KMS-11 (cell line): ENCODE data around the gene ZFAND3.
"Not testable (repeated sequence)": the region's sequence is repeated elsewhere in the genome, so short reads cannot be mapped to it uniquely, and the experiment has no call there.

Experiments used
- H2AFZ ChIP-seq: fragments of 200-600 bp; sonication (generic); 2 replicates; pipeline ENCODE4 v1.6.1; 2016; ENCODE audit warnings: antibody characterized with exemption, mixed run types, low read depth
- H3K27ac ChIP-seq: fragments of 200-600 bp; sonication (generic); 2 replicates; pipeline ENCODE4 v1.6.1; 2016; ENCODE audit warnings: mild to moderate bottlenecking, mixed run types
- H3K27me3 ChIP-seq: fragments of 200-600 bp; sonication (generic); 2 replicates; pipeline ENCODE4 v1.6.1; 2017; ENCODE audit warnings: mild to moderate bottlenecking, low read depth, mixed run types, moderate library complexity; ENCODE audit not compliant: insufficient read depth
- H3K36me3 ChIP-seq: fragments of 200-600 bp; sonication (generic); 2 replicates; pipeline ENCODE4 v1.6.1; 2017; ENCODE audit warnings: mild to moderate bottlenecking, mixed run types; ENCODE audit not compliant: insufficient read depth
- H3K4me1 ChIP-seq: fragments of 200-600 bp; sonication (generic); 2 replicates; pipeline ENCODE4 v1.6.1; 2016; ENCODE audit warnings: mild to moderate bottlenecking, low read depth, mixed run types; ENCODE audit not compliant: poor library complexity, severe bottlenecking
- H3K4me2 ChIP-seq: fragments of 200-600 bp; sonication (generic); 2 replicates; pipeline ENCODE4 v1.7.0; 2016; ENCODE audit warnings: mild to moderate bottlenecking, mixed run types
- H3K4me3 ChIP-seq: fragments of 200-600 bp; sonication (generic); IDR thresholded peaks from 2 replicates; pipeline ENCODE4 v1.6.1; 2017; ENCODE audit warnings: low read depth, low read length, mixed read lengths; ENCODE audit not compliant: insufficient read depth
- H3K79me2 ChIP-seq: fragments of 200-600 bp; sonication (generic); 2 replicates; pipeline ENCODE4 v1.6.1; 2016; ENCODE audit warnings: low read depth, mixed run types; ENCODE audit not compliant: insufficient read depth
- H3K9ac ChIP-seq: fragments of 200-600 bp; sonication (generic); 2 replicates; pipeline ENCODE4 v1.6.1; 2016; ENCODE audit warnings: mild to moderate bottlenecking, mixed run types
- H4K20me1 ChIP-seq: fragments of 200-600 bp; sonication (generic); 2 replicates; pipeline ENCODE4 v1.6.1; 2016; ENCODE audit warnings: mild to moderate bottlenecking, mixed run types; ENCODE audit not compliant: insufficient read depth
- CTCF ChIP-seq: fragments of 200-600 bp; sonication (generic); conservative IDR thresholded peaks from 2 replicates; pipeline ENCODE4 v1.6.1; 2017; ENCODE audit warnings: low read depth, mild to moderate bottlenecking, antibody characterized with exemption, low read length, moderate library complexity, mixed read lengths

The ZFAND3 gene

DNA sequence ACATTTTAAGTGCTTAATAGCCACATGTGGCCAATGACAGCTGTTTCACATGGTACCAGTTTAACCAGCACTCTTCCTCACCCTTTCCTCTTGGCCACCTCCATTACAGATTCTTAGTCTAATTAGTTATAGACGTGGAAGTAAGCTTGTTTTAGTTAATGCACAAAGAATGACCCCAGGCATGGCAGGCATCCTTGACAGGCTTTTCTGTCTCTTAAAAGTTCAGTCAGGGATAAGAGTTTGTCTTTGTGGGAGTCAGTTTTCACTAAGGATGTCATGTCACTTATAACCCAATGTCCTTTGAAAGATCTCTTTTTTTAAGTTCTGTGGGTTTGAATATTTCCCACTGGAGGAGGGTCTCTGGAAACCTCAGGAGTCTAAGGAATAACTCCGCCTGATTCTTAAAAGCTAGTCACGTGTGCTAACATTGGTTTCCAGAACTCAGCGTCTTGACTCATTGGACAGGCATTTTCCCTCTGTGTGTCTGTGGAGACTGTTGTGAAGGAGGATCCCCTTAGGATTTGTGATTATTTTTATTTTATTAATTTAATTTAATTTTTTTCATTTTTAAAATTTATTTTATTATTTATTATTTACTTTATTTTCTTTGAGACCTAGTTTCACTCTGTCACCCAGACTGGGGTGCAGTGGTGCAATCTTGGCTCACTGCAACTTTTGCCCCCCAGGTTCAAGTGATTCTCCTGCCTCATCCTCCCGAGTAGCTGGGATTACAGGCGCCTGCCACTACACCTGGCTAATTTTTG, 171.4 kb downstream of the ZFAND3 start:
- Histone ChIP-seq H3K36me3 (no peaks in the 10 kb centered on the region), H3K4me3 (no peak overlapping the region), H3K9ac (no peak overlapping the region), H4K20me1 (no peaks in the 10 kb centered on the region), H3K4me1 (peaks cover 44% of the 10 kb centered on the region), H2AFZ (no peak overlapping the region), H3K27me3 (no peaks in the 10 kb centered on the region), H3K4me2 (peak overlapping the region; percentile 36), H3K79me2 (no peaks in the 10 kb centered on the region; the same call in 1 of the 2 replicates), H3K27ac (no peak overlapping the region; the same call in 1 of the 2 replicates)
- TF ChIP-seq CTCF: no peak

DNA sequence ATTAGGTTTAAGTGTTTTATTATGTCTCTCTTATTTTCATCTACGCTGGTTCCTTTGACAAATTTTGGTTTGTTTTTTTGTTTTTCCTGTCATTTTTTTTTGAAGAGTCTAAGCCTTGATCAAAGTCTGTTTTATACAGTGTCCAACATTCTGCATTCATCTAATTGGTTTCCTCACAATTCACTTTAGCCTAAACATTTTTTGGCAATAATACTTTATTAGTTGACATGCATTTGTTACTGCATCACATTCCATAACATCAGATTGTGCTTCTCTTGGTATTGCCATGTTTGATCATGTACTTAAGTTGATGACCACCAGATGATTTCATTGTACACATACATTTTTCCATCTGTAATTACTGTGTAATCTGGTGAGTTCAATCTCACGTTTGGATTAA, 173.2 kb downstream of the ZFAND3 start:
- H2AFZ ChIP-seq: no peak overlapping the region
- H3K4me3 ChIP-seq: no peak overlapping the region
- H3K36me3 ChIP-seq: no peaks in the 10 kb centered on the region
- H4K20me1 ChIP-seq: no peaks in the 10 kb centered on the region
- TF ChIP-seq CTCF: no peak
- H3K27ac ChIP-seq: no peak overlapping the region
- no peak overlapping the region for H3K9ac ChIP-seq
- H3K4me1 ChIP-seq: peaks cover 31% of the 10 kb centered on the region
- no peaks in the 10 kb centered on the region for H3K27me3 ChIP-seq
- no peak overlapping the region for H3K4me2 ChIP-seq
- H3K79me2 ChIP-seq: peaks cover 7% of the 10 kb centered on the region; the same call in 1 of the 2 replicates

GRCh38 chr6:37993194-37993593, 173.7 kb downstream of the ZFAND3 start:
- not testable (repeated sequence) for H3K27me3 ChIP-seq, H3K4me2 ChIP-seq, H3K9ac ChIP-seq, H4K20me1 ChIP-seq, H3K79me2 ChIP-seq, H3K4me3 ChIP-seq, H2AFZ ChIP-seq, H3K27ac ChIP-seq, H3K36me3 ChIP-seq
- peaks cover 31% of the 10 kb centered on the region for H3K4me1 ChIP-seq

DNA sequence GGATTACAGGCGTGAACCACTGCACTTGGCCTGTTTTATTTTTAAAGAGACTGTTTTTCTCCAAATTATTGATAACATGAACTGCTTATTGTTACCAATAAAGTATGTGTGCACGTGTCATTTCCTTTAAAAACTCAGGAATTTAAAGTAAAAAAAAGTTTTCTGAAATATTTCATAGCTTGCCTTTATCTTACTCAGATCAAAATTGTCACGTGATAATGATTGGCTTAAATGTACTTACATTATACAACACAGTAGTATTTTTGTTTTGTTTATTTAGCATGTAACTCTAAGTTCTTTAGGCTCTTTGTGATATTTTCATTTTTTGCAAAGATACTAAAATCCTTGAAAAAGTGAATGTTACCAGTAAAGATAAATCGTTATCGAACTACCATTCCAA, 174.1 kb downstream of the ZFAND3 start:
- no peaks in the 10 kb centered on the region for H3K36me3 ChIP-seq
- H2AFZ ChIP-seq: no peak overlapping the region
- H3K4me3 ChIP-seq: no peak overlapping the region
- no peak overlapping the region for H3K9ac ChIP-seq
- peaks cover 7% of the 10 kb centered on the region; the same call in 1 of the 2 replicates for H3K79me2 ChIP-seq
- H4K20me1 ChIP-seq: no peaks in the 10 kb centered on the region
- H3K4me2 ChIP-seq: no peak overlapping the region
- peaks cover 31% of the 10 kb centered on the region for H3K4me1 ChIP-seq
- H3K27me3 ChIP-seq: no peaks in the 10 kb centered on the region
- H3K27ac ChIP-seq: no peak overlapping the region
- no peak for TF ChIP-seq CTCF

- Histone ChIP-seq H3K27me3 (no peaks in the 10 kb centered on the region), H3K27ac (no peak overlapping the region), H3K4me3 (no peak overlapping the region), H4K20me1 (no peaks in the 10 kb centered on the region), H2AFZ (no peak overlapping the region), H3K36me3 (no peaks in the 10 kb centered on the region), H3K4me1 (peaks cover 31% of the 10 kb centered on the region), H3K4me2 (no peak overlapping the region), H3K9ac (no peak overlapping the region), H3K79me2 (peaks cover 7% of the 10 kb centered on the region; the same call in 1 of the 2 replicates)
- no peak for TF ChIP-seq CTCF
These were observed 174.7 kb downstream of the ZFAND3 start for GRCh38 chr6:37994223-37994622.
